Neuron (in vitro differentiated cells): ENCODE measurements around the gene MYLK4.

Experiments
- H2AFZ ChIP-seq: one replicate; pipeline ENCODE4 v1.6.1; 2013; ENCODE audit warnings: low read depth, mild to moderate bottlenecking, inconsistent platforms, low read length, moderate library complexity
- H3K27me3 ChIP-seq: one replicate; pipeline ENCODE4 v1.6.1; 2013; ENCODE audit warnings: low read length; ENCODE audit not compliant: insufficient read depth
- H3K36me3 ChIP-seq: one replicate; pipeline ENCODE4 v1.6.1; 2013; ENCODE audit warnings: low read length; ENCODE audit not compliant: insufficient read depth
- H3K4me1 ChIP-seq: one replicate; pipeline ENCODE4 v1.6.1; 2013; ENCODE audit warnings: low read length; ENCODE audit not compliant: insufficient read depth
- H3K4me3 ChIP-seq: 2 replicates; pipeline ENCODE4 v1.5.1; 2013; ENCODE audit warnings: mild to moderate bottlenecking, low read length, moderate library complexity
- H3K9me3 ChIP-seq: one replicate; pipeline ENCODE4 v1.6.1; 2013; ENCODE audit warnings: low read length

The MYLK4 gene

GRCh38 chr6:2786269-2786668 lies 35.5 kb upstream of the MYLK4 start:
- Histone ChIP-seq H3K4me1 (no peaks in the 10 kb centered on the region), H2AFZ (no peak overlapping the region), H3K4me3 (no peak overlapping the region), H3K27me3 (no peaks in the 10 kb centered on the region), H3K36me3 (peaks cover 25% of the 10 kb centered on the region), H3K9me3 (no peaks in the 10 kb centered on the region)

- no peaks in the 10 kb centered on the region for H3K4me1 ChIP-seq
- no peaks in the 10 kb centered on the region for H3K9me3 ChIP-seq
- peaks cover 36% of the 10 kb centered on the region for H3K36me3 ChIP-seq
- no peak overlapping the region for H2AFZ ChIP-seq
- H3K27me3 ChIP-seq, result no peaks in the 10 kb centered on the region
- H3K4me3 ChIP-seq, result no peak overlapping the region
Observed at GRCh38 chr6:2784930-2785329, 34.2 kb upstream of the MYLK4 start.

- no peaks in the 10 kb centered on the region for H3K4me1 ChIP-seq
- H3K36me3 ChIP-seq, result peaks cover 43% of the 10 kb centered on the region
- H3K9me3 ChIP-seq, result no peaks in the 10 kb centered on the region
- H3K4me3 ChIP-seq, result no peak overlapping the region
- no peak overlapping the region for H2AFZ ChIP-seq
- no peaks in the 10 kb centered on the region for H3K27me3 ChIP-seq
Observed at GRCh38 chr6:2784061-2784460, 33.3 kb upstream of the MYLK4 start.

DNA sequence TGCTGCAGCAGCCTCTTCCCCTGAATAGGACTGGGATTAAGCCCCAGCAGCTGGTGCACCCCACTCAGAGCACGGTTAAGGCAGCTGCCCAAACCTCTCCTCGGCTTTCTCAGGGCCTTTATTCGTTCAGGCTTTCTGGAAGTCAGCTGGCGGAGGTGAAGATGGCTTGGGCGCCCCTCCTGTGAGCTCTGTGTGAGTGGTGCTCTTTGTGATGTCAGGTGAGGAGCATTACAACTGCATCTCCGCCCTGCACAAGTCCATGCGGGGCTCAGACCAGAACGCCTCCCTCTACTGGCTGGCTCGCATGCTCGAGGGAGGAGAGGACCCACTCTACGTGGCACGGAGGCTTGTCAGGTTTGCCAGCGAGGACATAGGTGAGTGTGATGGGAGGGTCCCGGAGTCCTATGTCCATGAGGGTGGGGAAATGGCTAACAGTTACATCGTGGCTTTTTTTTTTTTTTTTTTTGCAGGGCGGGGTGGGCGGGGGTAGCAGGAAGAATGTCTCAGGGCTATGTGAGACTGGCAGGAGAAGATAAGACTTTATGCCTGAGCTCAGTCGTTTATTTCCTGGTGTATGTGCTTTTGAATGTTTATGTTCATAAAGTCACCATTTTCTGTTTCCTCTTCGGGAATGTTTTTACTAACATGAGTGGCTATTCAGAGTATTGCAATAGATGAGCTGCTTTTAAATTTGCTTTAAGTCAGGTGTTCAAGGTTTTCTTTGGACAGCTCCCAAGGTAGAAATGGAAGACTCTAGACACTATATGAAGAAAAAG lies 32.7 kb upstream of the MYLK4 start:
- Histone ChIP-seq H3K4me3 (no peak overlapping the region), H2AFZ (no peak overlapping the region), H3K4me1 (no peaks in the 10 kb centered on the region), H3K27me3 (no peaks in the 10 kb centered on the region), H3K36me3 (peaks cover 46% of the 10 kb centered on the region), H3K9me3 (no peaks in the 10 kb centered on the region)

DNA sequence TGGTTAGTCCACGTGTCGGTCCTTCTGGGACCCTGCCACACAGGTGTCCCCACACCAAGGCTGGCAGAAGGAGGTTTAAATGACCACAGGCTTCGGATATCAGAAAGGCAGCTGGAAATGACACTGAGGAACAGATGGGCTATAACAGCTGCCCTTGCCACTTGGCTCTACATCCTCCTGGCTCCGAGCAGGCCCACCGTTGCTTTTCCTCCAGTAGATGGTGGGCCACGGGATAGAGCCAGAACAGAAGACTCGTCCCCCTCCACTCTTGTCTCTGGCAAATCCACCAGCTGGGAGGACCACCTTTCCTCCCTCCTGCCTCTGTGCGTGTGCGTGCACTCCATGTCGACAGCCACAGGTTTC lies 32.1 kb upstream of the MYLK4 start:
- Histone ChIP-seq H3K4me3 (no peak overlapping the region), H3K36me3 (peaks cover 46% of the 10 kb centered on the region), H3K4me1 (no peaks in the 10 kb centered on the region), H3K9me3 (no peaks in the 10 kb centered on the region), H3K27me3 (no peaks in the 10 kb centered on the region), H2AFZ (no peak overlapping the region)

GRCh38 chr6:2782356-2782708 lies 31.6 kb upstream of the MYLK4 start:
- no peaks in the 10 kb centered on the region for H3K9me3 ChIP-seq
- no peaks in the 10 kb centered on the region for H3K4me1 ChIP-seq
- no peaks in the 10 kb centered on the region for H3K27me3 ChIP-seq
- no peak overlapping the region for H2AFZ ChIP-seq
- no peak overlapping the region for H3K4me3 ChIP-seq
- peaks cover 43% of the 10 kb centered on the region for H3K36me3 ChIP-seq

GRCh38 chr6:2781685-2782355 lies 31.1 kb upstream of the MYLK4 start:
- Histone ChIP-seq H3K36me3 (peaks cover 43% of the 10 kb centered on the region), H3K9me3 (no peaks in the 10 kb centered on the region), H3K4me3 (no peak overlapping the region), H3K4me1 (no peaks in the 10 kb centered on the region), H2AFZ (no peak overlapping the region), H3K27me3 (no peaks in the 10 kb centered on the region)

GRCh38 chr6:2780102-2780737 lies 29.5 kb upstream of the MYLK4 start:
- peaks cover 39% of the 10 kb centered on the region for H3K36me3 ChIP-seq

DNA sequence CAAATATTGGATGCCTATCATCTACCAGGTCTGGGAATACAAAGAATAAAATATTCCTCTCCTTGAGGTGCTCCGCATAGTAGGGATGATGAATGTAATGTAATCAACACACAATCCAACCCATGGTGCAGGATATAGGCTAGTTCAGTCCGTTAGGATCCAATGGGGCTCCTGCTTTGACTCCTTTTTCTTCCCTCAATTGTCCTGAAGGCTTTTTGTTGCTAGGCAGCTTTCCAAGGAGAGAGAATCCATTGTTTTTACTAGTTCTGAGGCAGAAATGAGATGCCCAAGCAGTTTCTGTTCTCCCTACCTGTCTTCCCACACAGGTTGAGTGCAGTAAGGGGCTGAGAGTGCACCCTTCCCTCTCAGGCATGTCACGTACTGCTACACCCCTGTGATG lies 26.5 kb upstream of the MYLK4 start:
- no peaks in the 10 kb centered on the region for H3K4me1 ChIP-seq
- no peak overlapping the region for H3K4me3 ChIP-seq
- no peak overlapping the region for H2AFZ ChIP-seq
- H3K36me3 ChIP-seq, result peaks cover 49% of the 10 kb centered on the region
- no peaks in the 10 kb centered on the region for H3K27me3 ChIP-seq
- H3K9me3 ChIP-seq, result peaks cover 3% of the 10 kb centered on the region

More at GRCh38 chr6:2780102-2780737, 29.5 kb upstream of the MYLK4 start:
- Histone ChIP-seq H3K27me3 (no peaks in the 10 kb centered on the region), H3K4me3 (no peak overlapping the region), H3K4me1 (no peaks in the 10 kb centered on the region), H2AFZ (no peak overlapping the region), H3K9me3 (no peaks in the 10 kb centered on the region)

GRCh38 chr6:2775003-2775402 lies 24.3 kb upstream of the MYLK4 start:
- Histone ChIP-seq H2AFZ (no peak overlapping the region), H3K9me3 (peaks cover 5% of the 10 kb centered on the region), H3K36me3 (peaks cover 50% of the 10 kb centered on the region), H3K4me1 (no peaks in the 10 kb centered on the region), H3K4me3 (no peak overlapping the region), H3K27me3 (no peaks in the 10 kb centered on the region)

DNA sequence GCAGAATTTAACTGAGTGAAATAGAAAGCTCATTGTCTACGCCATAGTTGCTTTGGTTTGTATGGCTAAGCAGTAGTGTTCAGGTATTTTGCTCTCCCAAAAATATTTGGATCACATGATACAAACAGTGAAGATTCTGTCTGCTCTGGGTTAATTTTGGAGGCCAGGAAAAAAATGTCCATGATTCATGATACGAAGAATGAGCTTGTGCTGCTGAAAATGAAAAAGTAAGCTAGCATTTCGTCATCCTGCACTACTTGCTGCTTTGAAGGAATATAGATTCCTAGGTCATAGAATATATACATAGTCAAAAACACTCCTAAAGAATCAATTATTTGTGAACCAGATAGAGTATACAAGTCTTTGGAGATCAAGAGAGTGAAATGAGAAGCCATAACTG lies 22.7 kb upstream of the MYLK4 start:
- H3K36me3 ChIP-seq, result peaks cover 41% of the 10 kb centered on the region
- no peaks in the 10 kb centered on the region for H3K27me3 ChIP-seq
- H3K4me1 ChIP-seq, result no peaks in the 10 kb centered on the region
- H3K4me3 ChIP-seq, result no peak overlapping the region
- peaks cover 6% of the 10 kb centered on the region for H3K9me3 ChIP-seq
- no peak overlapping the region for H2AFZ ChIP-seq

GRCh38 chr6:2772840-2773239 lies 22.1 kb upstream of the MYLK4 start:
- Histone ChIP-seq H3K36me3 (peaks cover 41% of the 10 kb centered on the region), H2AFZ (no peak overlapping the region), H3K27me3 (no peaks in the 10 kb centered on the region), H3K4me1 (peaks cover 4% of the 10 kb centered on the region), H3K4me3 (no peak overlapping the region), H3K9me3 (peaks cover 6% of the 10 kb centered on the region)

DNA sequence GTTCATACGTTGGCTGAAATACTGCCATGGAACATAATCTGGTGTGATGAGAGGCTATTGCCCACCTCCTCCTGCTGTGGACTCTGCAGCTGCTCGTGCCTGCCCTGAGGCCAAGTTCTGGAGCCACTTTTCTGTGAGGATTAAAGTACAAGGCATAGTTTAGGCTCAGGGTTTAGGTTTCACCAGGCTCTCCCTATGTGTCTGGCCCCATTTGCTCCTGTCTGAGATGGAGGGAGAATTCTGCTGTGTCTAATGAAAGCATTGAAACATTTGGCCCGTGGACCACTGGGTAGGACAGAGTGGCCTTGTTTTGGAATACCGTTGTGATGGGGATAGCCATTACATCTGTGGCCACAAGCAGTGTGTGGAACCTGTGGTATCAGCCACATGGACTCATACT lies 20.4 kb upstream of the MYLK4 start:
- no peaks in the 10 kb centered on the region for H3K27me3 ChIP-seq
- H3K36me3 ChIP-seq, result peaks cover 41% of the 10 kb centered on the region
- H2AFZ ChIP-seq, result no peak overlapping the region

More for the DNA sequence above, 20.4 kb upstream of the MYLK4 start:
- no peak overlapping the region for H3K4me3 ChIP-seq
- peaks cover 6% of the 10 kb centered on the region for H3K9me3 ChIP-seq
- H3K4me1 ChIP-seq, result peaks cover 14% of the 10 kb centered on the region
